ENCODE data around the gene NBEAL2. TPM values are rescaled to one million over a fixed set of nuclear protein-coding genes. Genes with fewer than 3 reads are reported as not detected.

NBEAL2 gene
- total RNA-seq, 4 donors from 2014 or later: 17.4 to 113 (median 33.6) TPM

DNA sequence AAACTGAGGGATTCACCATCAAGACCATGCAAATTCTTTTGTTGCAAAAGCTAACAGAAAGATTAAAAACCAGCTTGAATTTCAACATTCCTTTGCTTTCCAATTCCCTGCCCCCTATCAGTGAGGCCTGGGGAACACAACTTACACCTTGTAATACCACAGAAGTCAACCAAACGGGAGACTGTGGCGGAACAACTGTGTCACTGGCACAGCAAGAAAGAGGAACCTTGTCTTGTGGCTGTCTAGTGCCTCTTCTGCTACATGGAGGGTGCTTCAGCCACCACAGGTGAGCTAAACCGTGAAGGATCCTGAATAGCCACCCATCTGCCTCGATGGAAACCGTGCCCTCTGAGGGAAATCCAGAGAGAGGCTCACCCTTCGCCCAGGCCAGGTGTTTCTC, 14.3 kb upstream of the NBEAL2 start:
- no peak for TF ChIP-seq CTCF (IDR thresholded peaks at IDR 0.05)
- DNase-seq (ENCODE audit: low spot score): no peak
- peak; percentile 6 for ATAC-seq (ENCODE audit: low FRiP score)

DNA sequence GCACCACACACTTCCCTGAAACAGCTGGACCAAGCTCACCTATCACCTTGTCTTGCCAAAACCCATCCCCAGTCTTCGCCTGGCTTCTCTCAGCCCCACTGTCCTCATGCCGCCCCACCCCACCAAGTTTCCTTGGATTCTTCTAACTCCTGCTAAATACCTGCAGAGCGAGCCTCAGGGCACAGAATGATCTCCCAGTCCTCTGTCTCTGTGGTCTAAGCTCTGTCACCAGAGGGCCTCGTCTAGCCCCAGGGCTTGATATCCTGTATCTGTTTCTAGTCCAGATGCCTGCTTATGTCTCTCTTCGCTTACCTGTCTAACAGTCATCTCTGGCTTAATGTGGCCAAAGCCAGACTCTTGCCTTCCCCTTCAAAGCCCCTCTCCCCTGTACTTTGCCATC, 12.7 kb upstream of the NBEAL2 start:
- DNase-seq (ENCODE audit: low spot score) (no peak), ATAC-seq (ENCODE audit: low FRiP score) (no peak)
- no peak for TF ChIP-seq CTCF (IDR thresholded peaks at IDR 0.05)

DNA sequence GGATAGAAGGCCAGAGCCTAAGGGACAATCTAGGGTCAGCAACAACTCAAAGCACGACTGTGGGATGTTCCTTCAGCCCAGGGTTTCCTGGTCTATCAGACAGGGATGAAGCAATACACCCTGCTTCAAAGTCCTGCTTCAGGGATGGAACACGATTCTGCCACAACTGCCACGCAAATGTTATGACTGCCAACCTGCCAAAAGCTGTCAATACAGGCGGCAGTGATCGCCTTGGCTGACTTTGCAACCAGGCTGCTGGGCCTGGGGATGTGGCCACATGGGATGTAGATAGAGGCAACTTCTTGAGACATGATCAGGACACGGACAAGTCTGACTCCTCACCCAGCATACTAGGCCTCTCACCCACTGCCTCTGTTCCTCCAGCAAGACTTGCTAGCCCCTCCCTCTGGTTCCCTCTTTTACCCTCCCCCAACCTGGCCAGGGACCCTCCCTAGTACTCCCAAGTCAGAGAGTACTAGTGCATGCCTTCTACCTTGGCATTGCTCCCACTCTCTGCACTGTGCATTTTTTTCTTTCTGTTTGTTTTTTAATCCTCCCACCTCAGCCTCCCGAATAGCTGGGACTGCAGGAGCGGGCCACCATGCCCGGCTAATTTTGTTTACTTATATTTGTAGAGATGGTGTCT, 10.6 kb upstream of the NBEAL2 start:
- no peak for TF ChIP-seq CTCF (IDR thresholded peaks at IDR 0.05)
- DNase-seq (ENCODE audit: low spot score): no peak
- peak; percentile 18 for ATAC-seq (ENCODE audit: low FRiP score)

DNA sequence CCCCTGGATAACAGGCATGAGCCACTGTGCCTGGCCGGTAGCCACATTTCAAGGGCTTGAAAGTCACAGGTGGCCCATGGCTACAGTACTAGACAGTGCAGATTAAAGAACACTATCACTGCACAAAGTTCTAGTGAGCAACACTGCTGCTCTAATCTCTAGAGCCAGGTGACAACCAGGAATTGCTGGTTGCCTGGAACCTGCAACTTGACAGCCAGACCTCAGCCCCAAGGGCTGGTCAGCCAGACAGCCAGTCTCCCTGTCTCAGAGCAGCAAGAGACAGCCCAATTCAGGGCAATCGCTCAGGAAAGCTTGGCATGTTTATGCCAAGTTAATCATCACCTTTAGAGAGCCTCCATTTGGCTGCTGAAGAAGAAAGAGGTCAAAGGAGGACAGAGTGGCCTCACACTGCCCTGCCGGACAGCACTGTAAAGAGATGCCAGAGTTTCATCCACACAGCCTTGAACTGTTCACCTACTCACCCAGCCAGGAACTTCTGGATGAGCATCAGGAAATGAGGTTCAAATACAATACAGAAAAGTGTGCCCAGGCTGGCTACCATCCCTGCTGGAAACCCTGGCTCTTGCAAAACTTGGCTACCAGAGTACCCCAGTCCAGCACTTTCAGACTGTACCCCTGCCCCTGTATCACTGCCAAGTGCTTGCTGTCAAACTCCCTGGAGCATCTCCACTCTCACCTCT, 8.9 kb upstream of the NBEAL2 start:
- peak; percentile 80 for ATAC-seq (ENCODE audit: low FRiP score)
- no peak for DNase-seq (ENCODE audit: low spot score)
- no peak for TF ChIP-seq CTCF (IDR thresholded peaks at IDR 0.05)

DNA sequence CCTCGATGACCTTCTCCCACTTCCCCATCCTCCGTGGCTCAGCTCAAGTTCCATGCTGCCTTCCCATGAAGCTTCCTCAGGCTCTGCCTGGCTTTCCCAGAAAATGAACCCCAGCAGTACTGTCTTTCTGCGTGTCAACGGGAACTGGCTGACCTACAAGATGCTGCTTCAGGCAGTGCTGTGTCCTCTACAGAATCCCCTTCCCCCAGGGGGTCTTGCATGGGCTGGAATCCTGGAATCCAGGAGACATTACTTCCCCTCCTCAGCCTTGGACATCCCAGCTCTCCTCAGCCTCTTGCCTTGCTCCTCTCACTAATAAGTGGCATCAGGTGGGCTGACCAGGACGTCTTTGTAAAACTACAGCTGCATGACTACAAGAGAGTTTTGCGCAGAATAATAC, 8.3 kb upstream of the NBEAL2 start:
- DNase-seq (ENCODE audit: low spot score): no peak
- no peak for ATAC-seq (ENCODE audit: low FRiP score)
- no peak for TF ChIP-seq CTCF (IDR thresholded peaks at IDR 0.05)

- DNase-seq (ENCODE audit: low spot score) (no peak), ATAC-seq (ENCODE audit: low FRiP score) (no peak)
- no peak for TF ChIP-seq CTCF (IDR thresholded peaks at IDR 0.05)
Observed at GRCh38 chr3:46971742-46972141, 7.7 kb upstream of the NBEAL2 start.

- ATAC-seq (ENCODE audit: low FRiP score) (no peak), DNase-seq (ENCODE audit: low spot score) (no peak)
- no peak for TF ChIP-seq CTCF (IDR thresholded peaks at IDR 0.05)
Observed at GRCh38 chr3:46972396-46972795, 7.1 kb upstream of the NBEAL2 start.

Measured in omental fat pad (tissue), 4 donors.